HG03432 (cell line): ENCODE data around the gene NUDT8.
"Not testable (repeated sequence)": the region's sequence is repeated elsewhere in the genome, so short reads cannot be mapped to it uniquely, and the experiment has no call there.

ENCODE experiments used
- ATAC-seq: cut with Tn5 transposase; IDR thresholded peaks from one replicate; pipeline ENCODE4 v1.9.1; 2021; ENCODE audit warnings: mild to moderate bottlenecking, moderate library complexity; ENCODE audit not compliant: unreplicated experiment

NUDT8 gene

GRCh38 chr11:67596753-67597300 lies 32.9 kb downstream of the NUDT8 start:
- ATAC-seq = no peak

- ATAC-seq = no peak
Observed at GRCh38 chr11:67594480-67594879, 35.3 kb downstream of the NUDT8 start.

- no peak for ATAC-seq
Observed at GRCh38 chr11:67593565-67593905, 36.2 kb downstream of the NUDT8 start.

GRCh38 chr11:67592880-67593564 lies 36.7 kb downstream of the NUDT8 start:
- no peak for ATAC-seq

- not testable (repeated sequence) for ATAC-seq
Observed at GRCh38 chr11:67588899-67589415, 40.8 kb downstream of the NUDT8 start.

- peak; percentile 23 for ATAC-seq
Observed at GRCh38 chr11:67588136-67588503, 41.6 kb downstream of the NUDT8 start.

- no peak for ATAC-seq
Observed at GRCh38 chr11:67586568-67587250, 43.0 kb downstream of the NUDT8 start.

GRCh38 chr11:67585911-67586310 lies 43.8 kb downstream of the NUDT8 start:
- no peak for ATAC-seq

- no peak for ATAC-seq
Observed at GRCh38 chr11:67584881-67585873, 44.6 kb downstream of the NUDT8 start.

GRCh38 chr11:67584205-67584880 lies 45.4 kb downstream of the NUDT8 start:
- ATAC-seq = no peak

GRCh38 chr11:67583247-67584204 lies 46.2 kb downstream of the NUDT8 start, which contains the start of gene GSTP1:
Gene GSTP1 (plus strand): TSS chr11:67583812. CDS start chr11:67583844, 32 bp downstream.
- peak; percentile 59 for ATAC-seq

GRCh38 chr11:67582011-67582410 lies 47.7 kb downstream of the NUDT8 start:
- ATAC-seq = no peak

GRCh38 chr11:67581469-67581868 lies 48.3 kb downstream of the NUDT8 start:
- ATAC-seq = no peak

GRCh38 chr11:67577951-67578350 lies 51.8 kb downstream of the NUDT8 start:
- no peak for ATAC-seq
